ENCODE measurements around the gene OLFM1. TPM values are rescaled to one million over a fixed set of nuclear protein-coding genes. Genes with fewer than 3 reads are reported as not detected.

OLFM1 gene
- total and polyA plus RNA-seq, 4 donors: 7.6 to 24.8 (median 15.8) TPM

DNA sequence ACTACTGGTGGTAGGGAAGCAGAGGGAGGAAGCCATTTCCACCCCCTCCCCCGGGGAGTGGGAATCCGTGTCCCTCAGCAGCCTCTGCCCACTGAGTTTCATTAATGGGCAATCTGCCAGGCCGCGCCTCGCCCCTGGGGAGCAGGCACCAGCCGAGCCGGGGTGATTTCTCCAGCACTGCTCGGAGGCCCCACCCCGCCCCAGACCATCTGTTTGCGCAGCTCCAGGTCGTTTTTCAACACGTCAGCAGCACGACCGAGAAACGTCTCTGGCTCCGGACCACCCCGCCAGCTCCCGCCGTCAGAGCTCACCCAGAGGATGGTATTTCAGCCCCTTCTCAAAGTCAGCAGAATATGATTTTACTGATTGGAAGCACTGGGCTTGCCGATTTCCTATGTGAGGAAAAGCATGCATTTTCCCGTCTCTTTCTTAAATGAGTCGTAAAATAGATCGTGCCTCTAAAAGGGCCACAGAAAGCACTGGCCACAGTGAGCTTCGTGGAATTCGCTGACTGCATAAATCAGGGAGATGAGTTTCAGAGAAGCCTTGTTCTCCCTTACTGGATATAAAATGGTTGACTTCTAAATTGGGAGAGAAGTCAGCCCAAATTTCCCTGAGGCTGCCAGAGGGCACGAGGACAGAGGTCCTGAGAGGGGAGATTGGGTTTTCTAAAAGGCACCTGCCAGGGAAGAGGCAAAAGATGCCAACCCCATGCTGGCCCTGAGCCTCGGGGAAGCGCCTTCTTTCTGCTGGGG, 47.0 kb downstream of the OLFM1 start:
- DNase-seq: peak; percentile 26 to 38 (median 31)
- H3K27me3 ChIP-seq (ENCODE audit: control insufficient read depth in 3 of 3, insufficient read depth in 3 of 3, low read length in 2 of 3): peaks cover 0 to 30% (median 10%) of the 10 kb centered on the region in 3 donors

DNA sequence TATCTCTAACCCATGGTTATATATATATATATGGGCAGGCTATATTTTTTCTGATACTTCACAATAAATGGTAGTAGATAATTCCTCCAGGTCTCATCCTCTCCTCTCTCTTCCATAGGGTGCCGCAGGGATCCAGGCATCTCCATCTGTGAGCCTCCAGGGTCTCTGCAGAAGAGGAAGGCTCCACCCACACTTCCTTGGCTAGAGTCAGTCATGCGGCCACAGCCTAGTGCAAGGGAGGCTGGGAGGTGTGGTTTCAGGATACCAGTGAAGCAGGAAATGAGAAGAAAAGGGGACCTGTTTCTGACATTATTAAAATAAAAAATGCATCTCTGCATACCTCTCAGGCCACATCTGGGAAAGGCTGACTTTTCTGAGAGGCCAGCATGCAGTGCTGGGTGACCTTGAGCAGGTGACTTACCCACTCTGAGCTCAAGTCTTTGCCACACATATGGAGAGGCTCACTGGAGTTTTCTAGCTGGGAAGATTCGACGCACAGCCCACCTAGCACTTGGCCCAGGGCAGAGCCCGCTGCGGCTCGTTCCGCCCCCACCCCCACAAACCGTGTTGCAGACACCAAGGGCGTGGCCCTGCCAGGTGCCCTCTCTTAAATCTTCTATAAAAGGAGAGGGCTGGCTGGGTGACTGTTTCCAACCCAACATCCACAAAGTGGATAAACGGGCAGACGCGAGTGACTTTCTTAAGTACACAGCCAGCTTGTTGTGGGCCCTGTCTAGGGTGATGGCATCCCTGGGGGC, 47.9 kb downstream of the OLFM1 start:
- Histone ChIP-seq H3K9ac (ENCODE audit: insufficient read depth in 1 of 2, low read length in 2 of 2) (no peak overlapping the region), H3K4me3 (no peak overlapping the region), H3K4me1 (ENCODE audit: control insufficient read depth in 5 of 5, insufficient read depth in 5 of 5, low read length in 5 of 5) (peaks cover 0 to 9% (median 0%) of the 10 kb centered on the region in 5 donors), H3K36me3 (ENCODE audit: control insufficient read depth in 4 of 4, insufficient read depth in 4 of 4, low read length in 4 of 4) (no peaks in the 10 kb centered on the region), H3K27ac (ENCODE audit: low read depth in 1 of 2, low read length in 1 of 2) (no peak overlapping the region), H3K9me3 (ENCODE audit: control insufficient read depth in 4 of 4, insufficient read depth in 3 of 4, low read length in 3 of 4) (peaks cover 0 to 13% (median 2%) of the 10 kb centered on the region in 4 donors), H3K27me3 (ENCODE audit: control insufficient read depth in 3 of 3, insufficient read depth in 3 of 3, low read length in 2 of 3) (peaks cover 0 to 30% (median 10%) of the 10 kb centered on the region in 3 donors)
- ATAC-seq (ENCODE audit: insufficient read depth, low FRiP score) (no peak), DNase-seq (no peak)
- WGBS, 2 donors: 82 to 87% methylated on average over 13 of the region's 13 CpGs
- TF ChIP-seq CTCF (IDR thresholded peaks at IDR 0.05; ENCODE audit: control extremely low read depth, extremely low read depth): no peak

More for the DNA sequence above, 47.0 kb downstream of the OLFM1 start:
- Histone ChIP-seq H3K36me3 (ENCODE audit: control insufficient read depth in 4 of 4, insufficient read depth in 4 of 4, low read length in 4 of 4) (no peaks in the 10 kb centered on the region), H3K27ac (ENCODE audit: low read depth in 1 of 2, low read length in 1 of 2) (no peak overlapping the region), H3K4me3 (no peak overlapping the region), H3K9ac (ENCODE audit: insufficient read depth in 1 of 2, low read length in 2 of 2) (no peak overlapping the region), H3K9me3 (ENCODE audit: control insufficient read depth in 4 of 4, insufficient read depth in 3 of 4, low read length in 3 of 4) (peaks cover 0 to 17% (median 2%) of the 10 kb centered on the region in 4 donors), H3K4me1 (ENCODE audit: control insufficient read depth in 5 of 5, insufficient read depth in 5 of 5, low read length in 5 of 5) (peaks cover 0 to 9% (median 0%) of the 10 kb centered on the region in 5 donors)
- WGBS, 2 donors: 53 to 63% methylated on average over 28 of the region's 28 CpGs
- ATAC-seq (ENCODE audit: insufficient read depth, low FRiP score): no peak
- no peak for TF ChIP-seq CTCF (IDR thresholded peaks at IDR 0.05; ENCODE audit: control extremely low read depth, extremely low read depth)

GRCh38 chr9:135135929-135136315, 48.5 kb downstream of the OLFM1 start:
- no peaks in the 10 kb centered on the region for H3K36me3 ChIP-seq (ENCODE audit: control insufficient read depth in 4 of 4, insufficient read depth in 4 of 4, low read length in 4 of 4)
- ATAC-seq (ENCODE audit: insufficient read depth, low FRiP score): no peak
- WGBS, 2 donors: 62 to 76% methylated on average over 6 of the region's 6 CpGs
- no peak overlapping the region for H3K27ac ChIP-seq (ENCODE audit: low read depth in 1 of 2, low read length in 1 of 2)
- H3K9ac ChIP-seq (ENCODE audit: insufficient read depth in 1 of 2, low read length in 2 of 2): no peak overlapping the region
- no peak overlapping the region for H3K4me3 ChIP-seq
- DNase-seq: no peak
- H3K9me3 ChIP-seq (ENCODE audit: control insufficient read depth in 4 of 4, insufficient read depth in 3 of 4, low read length in 3 of 4): peaks cover 0 to 13% (median 2%) of the 10 kb centered on the region in 4 donors
- H3K4me1 ChIP-seq (ENCODE audit: control insufficient read depth in 5 of 5, insufficient read depth in 5 of 5, low read length in 5 of 5): peaks cover 0 to 9% (median 0%) of the 10 kb centered on the region in 5 donors
- peaks cover 0 to 26% (median 10%) of the 10 kb centered on the region in 3 donors for H3K27me3 ChIP-seq (ENCODE audit: control insufficient read depth in 3 of 3, insufficient read depth in 3 of 3, low read length in 2 of 3)
- TF ChIP-seq CTCF (IDR thresholded peaks at IDR 0.05; ENCODE audit: control extremely low read depth, extremely low read depth): no peak
